DMS 273 treated with DMSO at 0.1 percent for 48 hours (cell line): ENCODE data around the gene ATG9B.
A peak's percentile ranks its signal among the peaks of the same experiment; 100 is the strongest.

Source experiments
- DNase-seq: peaks from one replicate; lab custom pipeline; 2025; lab: John Stamatoyannopoulos, UW

Gene ATG9B, protein sequence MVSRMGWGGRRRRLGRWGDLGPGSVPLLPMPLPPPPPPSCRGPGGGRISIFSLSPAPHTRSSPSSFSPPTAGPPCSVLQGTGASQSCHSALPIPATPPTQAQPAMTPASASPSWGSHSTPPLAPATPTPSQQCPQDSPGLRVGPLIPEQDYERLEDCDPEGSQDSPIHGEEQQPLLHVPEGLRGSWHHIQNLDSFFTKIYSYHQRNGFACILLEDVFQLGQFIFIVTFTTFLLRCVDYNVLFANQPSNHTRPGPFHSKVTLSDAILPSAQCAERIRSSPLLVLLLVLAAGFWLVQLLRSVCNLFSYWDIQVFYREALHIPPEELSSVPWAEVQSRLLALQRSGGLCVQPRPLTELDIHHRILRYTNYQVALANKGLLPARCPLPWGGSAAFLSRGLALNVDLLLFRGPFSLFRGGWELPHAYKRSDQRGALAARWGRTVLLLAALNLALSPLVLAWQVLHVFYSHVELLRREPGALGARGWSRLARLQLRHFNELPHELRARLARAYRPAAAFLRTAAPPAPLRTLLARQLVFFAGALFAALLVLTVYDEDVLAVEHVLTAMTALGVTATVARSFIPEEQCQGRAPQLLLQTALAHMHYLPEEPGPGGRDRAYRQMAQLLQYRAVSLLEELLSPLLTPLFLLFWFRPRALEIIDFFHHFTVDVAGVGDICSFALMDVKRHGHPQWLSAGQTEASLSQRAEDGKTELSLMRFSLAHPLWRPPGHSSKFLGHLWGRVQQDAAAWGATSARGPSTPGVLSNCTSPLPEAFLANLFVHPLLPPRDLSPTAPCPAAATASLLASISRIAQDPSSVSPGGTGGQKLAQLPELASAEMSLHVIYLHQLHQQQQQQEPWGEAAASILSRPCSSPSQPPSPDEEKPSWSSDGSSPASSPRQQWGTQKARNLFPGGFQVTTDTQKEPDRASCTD

DNA sequence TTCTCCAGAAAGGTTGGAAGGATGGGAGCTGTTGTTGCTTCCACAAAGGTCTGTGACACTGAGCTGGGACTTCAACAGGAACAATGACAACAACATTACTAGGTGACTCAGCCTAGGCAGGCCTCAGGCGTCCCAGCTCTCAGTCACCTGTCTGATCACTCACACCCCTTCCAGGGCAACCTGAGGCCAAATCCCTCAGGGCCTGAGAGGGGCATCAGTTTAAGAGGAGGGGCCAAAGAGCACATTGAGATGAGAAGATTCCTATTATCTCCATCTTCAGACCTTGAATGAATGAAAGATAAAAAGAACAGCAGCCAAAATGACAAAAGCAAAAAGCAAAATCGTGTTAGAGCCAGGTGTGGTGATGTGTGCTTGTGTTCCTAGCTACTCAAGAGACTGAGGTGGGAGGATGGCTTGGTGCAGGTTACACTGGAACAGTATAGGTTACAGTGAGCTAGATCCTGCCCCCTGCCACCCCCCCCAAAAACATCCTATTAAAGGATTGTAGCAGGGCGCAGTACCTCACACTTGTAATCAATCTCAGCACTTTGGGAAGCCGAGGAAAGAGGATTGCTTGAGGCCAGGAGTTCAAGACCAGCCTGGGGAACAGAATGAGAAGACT lies at the start of gene ATG9B:
Gene ATG9B, minus strand, starts transcription at position 60 of the 622 bp plus-strand sequence. CDS start 71 bp downstream, outside the sequence.
- DNase-seq = no peak

DNA sequence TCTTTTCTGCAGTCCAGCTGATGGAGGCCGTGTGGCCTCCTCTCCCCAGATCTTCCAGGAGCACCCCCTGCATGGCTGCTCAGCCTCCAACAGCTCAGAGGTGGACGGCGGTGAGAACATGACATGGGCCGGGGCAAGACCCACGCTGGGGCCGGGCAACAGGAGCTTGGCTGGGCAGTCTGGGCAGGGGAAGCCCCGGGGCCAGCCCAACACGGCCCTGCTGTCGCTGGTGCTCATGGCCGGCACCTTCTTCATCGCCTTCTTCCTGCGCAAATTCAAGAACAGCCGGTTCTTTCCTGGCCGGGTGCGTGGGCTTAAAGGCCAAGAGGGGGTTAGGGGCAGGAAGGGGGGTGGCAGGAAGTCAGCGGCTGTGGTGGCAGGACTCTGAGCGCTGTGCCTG lies 49.7 kb upstream of the ATG9B start:
- no peak for DNase-seq

DNA sequence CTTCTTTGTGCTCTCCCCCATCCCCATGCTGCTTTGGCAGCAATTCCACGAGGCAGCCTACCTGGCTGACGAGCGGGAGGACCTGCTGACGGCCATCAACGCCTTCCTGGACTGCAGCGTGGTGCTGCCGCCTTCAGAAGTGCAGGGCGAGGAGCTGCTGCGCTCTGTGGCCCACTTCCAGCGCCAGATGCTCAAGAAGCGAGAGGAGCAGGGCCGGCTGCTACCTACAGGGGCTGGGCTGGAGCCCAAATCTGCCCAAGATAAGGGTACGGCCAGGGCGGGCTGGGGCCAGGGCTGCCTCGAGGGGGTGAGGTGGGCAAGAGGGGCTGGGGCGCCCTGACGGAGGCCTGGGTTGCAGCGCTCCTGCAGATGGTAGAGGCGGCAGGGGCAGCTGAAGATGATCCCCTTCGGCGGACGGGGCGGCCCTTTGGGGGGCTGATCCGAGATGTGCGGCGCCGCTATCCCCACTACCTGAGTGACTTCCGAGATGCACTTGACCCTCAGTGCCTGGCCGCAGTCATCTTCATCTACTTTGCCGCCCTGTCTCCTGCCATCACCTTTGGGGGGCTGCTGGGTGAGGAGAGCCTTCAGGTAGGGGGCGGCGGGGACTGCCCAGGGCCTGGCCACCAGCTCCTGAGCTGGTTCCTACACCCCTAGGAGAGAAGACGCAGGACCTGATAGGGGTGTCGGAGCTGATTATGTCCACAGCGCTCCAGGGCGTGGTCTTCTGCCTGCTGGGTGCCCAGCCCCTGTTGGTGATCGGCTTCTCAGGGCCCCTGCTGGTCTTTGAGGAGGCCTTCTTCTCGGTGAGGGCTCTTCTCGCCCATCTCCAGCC lies 47.0 kb upstream of the ATG9B start:
- DNase-seq = no peak

DNA sequence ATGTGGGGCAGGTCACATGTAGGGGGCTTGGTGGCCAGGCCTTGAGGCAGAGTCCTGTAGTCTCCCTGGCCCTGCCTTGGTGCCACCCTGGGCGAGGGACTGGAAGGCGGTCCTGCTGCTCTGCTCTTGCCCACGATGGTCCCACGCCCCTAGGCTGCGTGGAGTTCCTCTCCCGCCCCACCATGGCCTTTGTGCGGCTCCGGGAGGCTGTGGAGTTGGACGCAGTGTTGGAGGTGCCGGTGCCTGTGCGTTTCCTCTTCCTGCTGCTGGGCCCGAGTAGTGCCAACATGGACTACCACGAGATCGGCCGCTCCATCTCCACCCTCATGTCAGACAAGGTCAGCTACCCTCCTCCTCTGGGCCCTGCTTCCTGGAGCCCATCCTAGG lies 46.3 kb upstream of the ATG9B start:
- no peak for DNase-seq

DNA sequence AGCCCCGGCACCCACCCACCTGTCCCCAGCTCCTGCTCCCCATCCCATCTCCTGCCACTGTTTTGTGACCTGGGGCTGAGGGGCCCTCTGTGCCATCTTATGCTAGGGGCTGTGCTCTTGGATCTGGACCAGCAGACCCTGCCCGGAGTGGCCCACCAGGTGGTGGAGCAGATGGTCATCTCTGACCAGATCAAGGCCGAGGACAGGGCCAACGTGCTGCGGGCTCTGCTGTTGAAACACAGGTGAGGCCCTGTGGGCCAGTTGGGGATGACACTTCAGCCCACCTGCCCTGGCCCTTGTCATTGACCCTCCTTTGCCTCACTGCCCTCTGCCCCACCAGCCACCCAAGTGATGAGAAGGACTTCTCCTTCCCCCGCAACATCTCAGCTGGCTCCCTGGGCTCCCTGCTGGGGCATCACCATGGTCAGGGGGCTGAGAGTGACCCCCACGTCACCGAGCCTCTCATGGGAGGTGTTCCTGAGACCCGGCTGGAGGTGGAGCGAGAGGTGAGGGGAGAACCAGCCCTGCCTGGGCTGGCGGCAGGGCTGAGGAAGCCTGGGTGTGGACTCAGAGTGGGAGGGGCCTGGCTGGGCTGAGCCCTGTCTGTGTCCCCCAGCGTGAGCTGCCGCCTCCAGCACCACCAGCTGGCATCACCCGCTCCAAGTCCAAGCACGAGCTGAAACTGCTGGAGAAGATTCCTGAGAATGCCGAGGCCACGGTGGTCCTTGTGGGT lies 45.7 kb upstream of the ATG9B start:
- DNase-seq = no peak

DNA sequence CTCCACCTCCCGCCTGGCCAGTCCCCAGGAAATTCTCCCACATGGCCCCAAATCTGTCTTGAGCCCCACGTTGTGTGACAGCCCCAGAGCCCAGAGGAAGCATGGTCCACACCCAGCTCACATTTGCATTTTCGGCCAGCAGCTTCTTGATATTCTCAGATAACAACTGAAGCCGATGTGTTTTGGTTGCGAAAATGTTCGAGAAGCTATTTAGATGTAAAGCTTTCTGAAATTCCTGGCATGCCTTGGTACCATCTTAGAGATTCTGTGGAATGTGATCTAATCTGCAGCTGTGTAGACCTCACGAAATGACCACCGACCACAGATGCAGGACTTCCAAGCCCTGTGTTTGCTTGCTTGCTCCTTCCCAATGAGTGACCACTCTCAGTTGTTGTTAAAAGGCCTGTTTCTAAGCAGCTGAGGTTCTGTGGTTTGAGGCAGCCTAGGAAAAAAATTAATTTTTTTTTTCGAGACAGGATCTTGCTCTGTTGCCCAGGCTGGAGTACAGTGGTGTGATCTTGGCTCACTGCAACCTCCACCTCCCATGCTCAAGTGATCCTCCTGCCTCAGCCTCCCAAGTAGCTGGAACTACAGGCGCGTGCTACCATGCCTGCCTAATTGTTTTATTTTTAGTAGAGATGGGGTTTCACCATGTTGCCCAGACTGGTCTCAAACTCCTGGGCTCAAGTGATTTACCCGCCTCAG lies 43.9 kb upstream of the ATG9B start:
- DNase-seq = no peak

DNA sequence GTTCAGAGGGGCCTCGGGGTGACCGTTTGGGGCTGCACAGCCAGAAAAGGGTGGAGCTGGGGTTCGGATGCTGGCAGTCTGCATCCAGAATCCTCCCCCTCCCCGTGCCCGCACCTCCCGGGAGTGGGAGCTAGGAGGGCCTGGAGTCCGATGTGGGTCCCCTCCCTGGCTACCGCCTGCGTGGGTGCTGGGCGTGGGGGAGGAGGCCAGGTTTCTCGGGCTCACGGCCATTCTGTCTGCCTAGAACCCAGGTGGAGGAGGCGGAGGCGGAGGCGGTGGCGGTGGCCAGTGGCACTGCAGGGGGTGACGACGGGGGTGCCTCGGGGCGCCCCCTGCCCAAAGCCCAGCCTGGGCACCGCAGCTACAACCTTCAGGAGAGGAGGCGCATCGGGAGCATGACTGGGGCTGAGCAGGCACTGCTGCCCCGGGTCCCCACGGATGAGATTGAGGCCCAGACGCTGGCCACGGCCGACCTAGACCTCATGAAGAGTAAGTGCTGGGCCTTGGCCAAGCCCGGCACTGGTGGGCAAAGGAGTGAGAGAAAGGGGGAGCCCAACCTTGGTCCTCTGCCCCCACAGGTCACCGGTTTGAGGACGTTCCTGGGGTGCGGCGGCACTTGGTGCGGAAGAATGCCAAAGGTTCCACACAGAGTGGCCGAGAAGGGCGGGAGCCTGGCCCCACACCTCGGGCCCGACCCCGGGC lies 42.1 kb upstream of the ATG9B start:
- no peak for DNase-seq

DNA sequence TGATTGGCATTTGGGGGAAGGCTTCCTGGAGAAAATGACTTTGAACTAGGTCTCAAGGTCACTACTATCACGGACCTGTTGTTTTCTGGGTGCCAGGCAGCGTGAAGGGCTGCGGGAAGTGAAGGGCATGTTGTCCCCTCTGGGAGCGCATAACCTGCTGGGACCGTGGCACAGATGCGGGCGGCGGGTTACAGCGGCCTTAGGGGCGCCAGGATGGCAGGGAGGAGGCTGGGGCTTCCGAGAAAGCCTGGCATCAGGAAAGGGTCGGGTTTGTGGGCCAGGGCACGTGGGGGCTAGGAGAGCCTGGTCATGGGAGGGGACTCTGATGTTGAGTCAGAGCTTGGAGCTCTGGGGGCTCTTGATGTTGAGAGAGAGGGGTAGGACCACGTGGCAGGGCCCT lies 41.2 kb upstream of the ATG9B start:
- DNase-seq = no peak

DNA sequence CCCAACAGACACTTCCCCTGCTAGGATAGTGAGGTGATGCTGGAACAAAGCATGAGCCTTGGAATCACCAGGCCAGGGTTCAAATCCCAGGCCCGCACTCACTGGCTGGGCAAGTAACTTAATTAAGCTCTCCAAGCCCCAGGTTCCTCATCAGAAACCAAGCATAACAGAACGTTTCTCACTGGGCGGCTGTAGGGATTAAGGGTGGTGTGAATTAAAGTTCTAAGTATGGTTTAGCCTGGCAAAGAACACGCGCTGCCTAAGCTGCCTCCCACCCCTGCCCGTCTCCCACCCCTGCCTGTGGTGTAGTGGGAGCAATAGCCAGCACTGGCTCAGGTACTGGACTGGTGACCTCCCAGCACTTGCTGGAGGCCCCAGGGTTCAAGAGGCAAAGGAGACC lies 40.7 kb upstream of the ATG9B start:
- no peak for DNase-seq

DNA sequence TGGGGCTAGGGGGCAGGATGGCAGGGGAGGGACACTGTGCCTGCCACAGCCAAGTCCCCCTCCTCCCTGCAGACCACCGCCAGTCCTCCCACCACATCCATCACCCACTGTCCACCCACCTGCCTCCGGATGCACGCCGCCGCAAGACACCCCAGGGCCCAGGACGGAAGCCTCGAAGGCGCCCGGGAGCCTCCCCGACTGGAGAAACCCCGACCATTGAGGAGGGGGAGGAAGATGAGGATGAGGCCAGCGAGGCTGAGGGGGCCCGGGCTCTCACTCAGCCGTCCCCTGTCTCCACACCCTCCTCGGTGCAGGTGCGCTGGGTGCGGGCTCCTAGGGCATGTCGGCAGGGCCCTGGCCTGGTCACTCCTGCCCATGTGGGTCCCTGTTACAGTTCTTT lies 40.2 kb upstream of the ATG9B start:
- no peak for DNase-seq

DNA sequence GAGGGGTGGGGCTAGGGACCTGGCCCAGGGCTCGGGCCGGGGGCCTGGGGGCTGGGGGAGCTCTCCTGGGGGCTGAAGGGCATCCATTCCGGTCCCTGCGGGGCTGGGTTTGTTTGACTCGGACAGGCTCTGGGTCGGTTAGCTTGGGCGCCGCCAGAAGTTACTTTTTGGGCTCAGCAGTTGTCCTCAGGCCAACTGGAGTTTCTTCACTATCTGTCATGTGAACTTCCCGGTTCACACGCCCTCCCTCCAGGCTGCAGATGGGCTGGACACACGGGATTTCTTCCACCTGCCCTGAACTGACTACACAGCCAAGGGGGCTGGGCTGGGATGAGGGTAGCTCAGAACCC lies 38.9 kb upstream of the ATG9B start:
- no peak for DNase-seq

DNA sequence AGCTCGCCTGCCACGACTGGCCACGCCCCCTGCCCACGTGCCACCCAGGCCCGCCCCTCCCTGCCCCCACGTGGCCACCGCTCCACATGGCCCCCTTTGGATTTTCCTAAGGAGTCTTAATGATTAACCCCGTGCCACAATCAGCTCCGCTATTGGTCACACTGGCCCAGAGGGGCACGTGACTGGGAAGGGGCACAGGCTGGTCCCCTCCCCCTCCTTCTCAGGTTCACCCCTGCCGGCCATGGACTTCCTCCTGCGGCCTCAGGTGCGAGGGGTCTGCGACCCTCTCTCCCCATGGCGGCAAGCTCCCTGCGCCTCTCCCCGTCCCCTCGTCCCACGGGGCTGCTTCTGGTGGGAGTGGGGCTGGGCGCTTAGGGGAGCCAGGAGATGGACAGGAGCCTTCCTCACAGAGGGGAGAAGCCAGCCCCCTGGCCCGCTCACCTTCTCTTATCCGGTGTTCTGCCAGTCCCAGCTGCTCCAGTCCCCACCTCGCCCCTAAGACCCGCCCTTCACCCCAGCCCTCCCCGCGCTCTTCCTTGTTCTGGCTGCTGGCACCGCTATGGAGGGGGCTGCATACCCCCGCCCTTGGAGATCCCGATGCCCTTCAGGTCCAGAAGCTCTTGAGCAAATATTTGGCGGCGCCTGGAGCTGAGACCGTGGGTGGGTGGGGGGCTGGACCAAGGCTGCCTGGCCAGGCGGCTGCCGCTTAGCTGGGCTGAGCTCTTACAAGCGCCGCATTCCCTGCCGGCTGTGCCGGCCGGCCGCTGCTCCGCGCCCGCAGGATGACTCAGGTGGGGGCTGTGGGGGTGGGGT lies 38.3 kb upstream of the ATG9B start:
- no peak for DNase-seq

DNA sequence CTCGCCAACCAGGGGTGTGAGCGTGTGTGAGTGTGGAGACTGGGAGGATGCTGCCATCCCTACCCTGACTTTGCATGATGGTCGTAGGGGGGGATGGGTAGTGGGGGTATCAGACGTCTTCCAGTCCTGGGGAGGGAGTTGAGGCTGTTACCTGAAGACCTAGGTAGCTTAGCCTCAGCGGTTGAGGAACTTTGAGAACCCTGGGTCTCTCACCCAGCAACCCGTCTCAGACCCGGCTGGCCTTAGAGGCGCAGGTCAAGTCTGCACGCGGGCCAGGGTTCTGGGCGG lies 37.8 kb upstream of the ATG9B start:
- DNase-seq = no peak

DNA sequence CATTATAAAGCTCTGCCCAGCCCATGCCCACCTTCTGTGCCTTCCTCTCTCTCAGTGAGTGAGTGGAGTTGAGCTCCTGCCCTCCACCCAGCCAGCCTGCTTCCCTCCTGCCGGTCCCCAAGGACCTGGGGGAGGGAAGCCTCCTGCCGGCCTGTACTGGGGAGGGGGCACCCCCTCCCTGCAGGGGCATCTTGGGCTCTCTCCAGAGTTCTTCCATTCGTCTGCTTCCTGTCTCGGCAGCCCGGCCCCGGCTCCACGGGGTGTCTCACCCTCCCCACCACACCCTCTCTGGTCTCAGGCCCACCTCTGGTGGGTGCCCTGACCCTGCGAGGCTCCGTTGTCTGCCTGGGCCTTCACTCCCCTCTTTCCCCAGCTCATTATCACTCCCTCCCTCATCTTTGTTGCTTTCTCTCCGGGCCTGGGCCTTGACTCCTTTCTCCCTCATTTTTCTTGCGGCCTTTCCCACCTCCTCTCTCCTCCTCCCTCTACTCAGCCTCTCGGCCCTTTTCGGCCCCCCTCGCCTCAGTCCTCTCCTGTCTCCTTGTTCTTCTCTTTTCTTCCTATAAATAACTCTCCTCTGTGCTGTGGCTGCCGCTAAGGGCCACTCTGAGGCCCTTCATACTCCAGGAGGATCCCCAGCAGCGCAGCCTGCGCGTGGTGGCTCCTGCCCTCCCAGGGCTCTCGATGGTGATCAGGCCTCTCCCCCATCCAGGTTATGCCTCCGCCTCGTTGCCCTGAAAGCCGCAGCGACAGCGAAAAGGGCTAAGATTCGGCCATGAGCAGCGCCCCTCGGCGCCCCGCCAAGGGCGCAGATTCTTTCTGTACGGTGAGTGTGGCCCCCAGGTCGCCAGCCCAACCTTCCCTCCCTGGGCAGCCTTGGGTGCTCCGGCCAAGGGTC lies 37.2 kb upstream of the ATG9B start:
- no peak for DNase-seq

DNA sequence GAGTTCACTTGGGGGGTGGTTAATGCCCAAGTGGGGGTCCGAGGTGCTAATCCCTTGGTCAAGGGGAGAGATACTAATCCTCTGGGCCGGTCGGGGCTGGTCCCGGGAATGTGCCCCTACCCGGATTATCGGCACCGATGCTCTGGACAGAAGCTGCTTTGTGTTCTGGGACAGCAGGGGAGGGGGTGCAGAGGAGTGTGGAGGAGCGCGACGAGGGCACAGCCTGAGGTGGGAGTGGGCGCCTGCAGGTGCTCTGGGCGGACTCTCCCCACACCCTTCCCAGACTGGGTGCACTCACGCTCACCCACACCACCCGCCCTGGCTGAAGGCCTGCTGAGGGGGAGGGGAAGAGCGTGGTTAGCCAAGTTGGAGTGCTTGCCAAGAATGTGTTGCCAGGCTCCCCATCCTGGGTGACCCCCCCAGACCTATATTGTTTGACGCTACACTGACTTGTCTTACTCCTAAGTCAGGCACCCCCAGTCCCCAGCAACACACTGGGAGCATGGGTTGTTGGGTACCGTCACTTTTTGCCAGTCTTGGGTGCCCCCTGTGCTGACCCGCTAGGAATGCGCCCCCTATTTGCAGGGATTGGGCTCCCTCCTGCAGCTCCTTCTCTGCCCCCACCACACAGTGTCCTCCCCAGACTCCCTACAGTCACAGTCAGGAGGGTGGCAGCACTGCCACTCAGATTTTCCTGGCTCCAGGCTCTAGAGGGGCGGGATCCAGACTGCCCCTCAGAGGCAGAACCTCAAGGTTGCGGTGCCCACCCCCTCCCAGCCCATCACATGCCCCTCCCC lies 36.3 kb upstream of the ATG9B start:
- DNase-seq = no peak

DNA sequence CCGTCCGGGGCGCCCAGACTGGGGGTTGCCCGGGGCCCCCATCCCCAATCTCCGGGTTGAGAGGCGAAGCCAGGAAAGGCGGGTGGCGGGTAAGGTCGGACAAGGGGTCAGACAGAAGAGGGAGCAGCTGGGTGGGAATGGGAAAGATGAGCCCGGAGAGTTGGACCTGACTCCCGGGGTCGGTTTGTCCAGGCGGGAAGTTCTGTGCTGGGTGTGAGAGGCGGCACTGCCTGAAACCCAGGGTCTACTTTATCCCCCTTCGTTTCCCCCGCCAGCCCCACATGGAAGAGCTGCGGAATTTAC lies 35.8 kb upstream of the ATG9B start:
- DNase-seq = no peak

DNA sequence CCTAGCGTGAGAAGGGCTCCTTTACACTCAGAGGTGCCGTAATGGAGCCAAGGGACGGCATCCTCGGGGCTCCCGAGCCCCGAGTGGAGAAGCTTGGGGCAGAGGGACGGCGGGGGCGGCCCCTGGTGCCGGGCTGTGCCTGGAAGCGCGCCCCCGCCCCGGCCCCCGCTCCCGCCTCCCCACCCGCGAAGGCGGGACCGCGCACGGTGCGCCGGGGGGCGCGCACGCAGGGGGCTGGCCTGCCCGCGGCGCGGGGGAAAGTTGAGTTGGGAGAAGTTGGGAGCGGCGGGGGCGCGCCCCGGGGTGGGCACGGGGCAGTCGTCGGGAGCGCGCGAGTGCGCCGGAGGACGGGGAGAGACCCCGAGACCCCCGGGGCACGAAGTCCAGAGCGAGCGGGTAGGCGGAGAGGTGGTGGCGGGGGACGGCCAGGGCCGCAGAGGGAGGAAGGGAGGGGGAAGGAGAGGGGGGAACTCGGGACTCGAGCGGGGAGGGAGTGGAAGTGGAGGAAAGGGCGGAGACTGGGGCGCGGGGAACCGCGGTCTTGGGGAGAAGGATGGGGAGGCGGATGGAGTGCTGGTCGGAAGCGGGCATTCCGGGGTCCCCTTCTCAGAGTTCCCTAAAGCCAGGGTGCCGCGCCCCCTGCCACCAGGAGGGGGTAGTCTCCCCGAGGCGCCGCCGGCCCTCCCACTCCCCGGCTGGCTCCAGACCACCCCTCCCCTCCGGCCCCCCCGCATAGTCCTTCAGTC lies 35.2 kb upstream of the ATG9B start, which contains the start of gene SLC4A2:
Gene SLC4A2, plus strand, starts transcription at position 223 of the 746 bp plus-strand sequence. CDS start 2,399 bp downstream, outside the sequence.
- peak; percentile 45 for DNase-seq
